ENCODE data around the gene AK4. TPM values are rescaled to one million over a fixed set of nuclear protein-coding genes. Genes with fewer than 3 reads are reported as not detected.

Gene AK4
- total RNA-seq, 6 donors from 2014 or later = 0.44 to 7.0 (median 3.6) TPM

DNA sequence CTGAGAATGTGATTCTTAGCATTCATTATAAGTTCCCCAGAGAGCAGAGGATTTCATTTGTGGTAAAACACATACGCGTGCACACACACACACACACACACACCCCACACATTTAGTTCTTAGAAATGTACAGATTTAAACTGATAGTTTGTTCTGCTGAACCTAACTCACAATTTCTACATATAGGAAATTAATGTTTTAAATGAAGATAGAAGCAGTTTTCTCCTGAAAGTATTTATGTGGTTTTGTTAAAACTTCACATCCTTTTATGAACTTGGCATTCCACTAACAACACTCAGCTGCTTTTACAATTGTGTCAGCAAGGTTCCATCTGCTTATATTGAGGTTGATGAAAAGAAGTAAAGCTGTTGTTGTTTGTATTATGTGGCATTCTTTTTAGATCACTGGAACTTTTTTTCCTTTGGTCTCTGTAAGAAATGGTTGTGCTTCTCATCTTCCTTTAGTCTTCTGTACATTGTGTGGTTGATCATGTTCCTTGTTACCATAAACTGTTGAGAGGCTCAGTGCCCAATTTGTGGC, 41.6 kb downstream of the AK4 start:
- TF ChIP-seq POLR2A (IDR thresholded peaks at IDR 0.05) (no peak), POLR2AphosphoS5 (IDR thresholded peaks at IDR 0.05) (no peak), EP300 (IDR thresholded peaks at IDR 0.05) (no peak)
- TF ChIP-seq, protein P1, sequence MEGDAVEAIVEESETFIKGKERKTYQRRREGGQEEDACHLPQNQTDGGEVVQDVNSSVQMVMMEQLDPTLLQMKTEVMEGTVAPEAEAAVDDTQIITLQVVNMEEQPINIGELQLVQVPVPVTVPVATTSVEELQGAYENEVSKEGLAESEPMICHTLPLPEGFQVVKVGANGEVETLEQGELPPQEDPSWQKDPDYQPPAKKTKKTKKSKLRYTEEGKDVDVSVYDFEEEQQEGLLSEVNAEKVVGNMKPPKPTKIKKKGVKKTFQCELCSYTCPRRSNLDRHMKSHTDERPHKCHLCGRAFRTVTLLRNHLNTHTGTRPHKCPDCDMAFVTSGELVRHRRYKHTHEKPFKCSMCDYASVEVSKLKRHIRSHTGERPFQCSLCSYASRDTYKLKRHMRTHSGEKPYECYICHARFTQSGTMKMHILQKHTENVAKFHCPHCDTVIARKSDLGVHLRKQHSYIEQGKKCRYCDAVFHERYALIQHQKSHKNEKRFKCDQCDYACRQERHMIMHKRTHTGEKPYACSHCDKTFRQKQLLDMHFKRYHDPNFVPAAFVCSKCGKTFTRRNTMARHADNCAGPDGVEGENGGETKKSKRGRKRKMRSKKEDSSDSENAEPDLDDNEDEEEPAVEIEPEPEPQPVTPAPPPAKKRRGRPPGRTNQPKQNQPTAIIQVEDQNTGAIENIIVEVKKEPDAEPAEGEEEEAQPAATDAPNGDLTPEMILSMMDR (IDR thresholded peaks at IDR 0.05) = no peak
- DNase-seq (no peak), ATAC-seq (ENCODE audit: low FRiP score in 2 of 2) (no peak)
- 75 to 89% methylated on average over 2 of the region's 2 CpGs for WGBS, 2 donors
- Histone ChIP-seq H3K4me3 (no peak overlapping the region), H3K36me3 (no peaks in the 10 kb centered on the region), H3K27me3 (no peaks in the 10 kb centered on the region), H3K27ac (no peak overlapping the region), H3K9me3 (no peaks in the 10 kb centered on the region), H3K4me1 (no peaks in the 10 kb centered on the region)

DNA sequence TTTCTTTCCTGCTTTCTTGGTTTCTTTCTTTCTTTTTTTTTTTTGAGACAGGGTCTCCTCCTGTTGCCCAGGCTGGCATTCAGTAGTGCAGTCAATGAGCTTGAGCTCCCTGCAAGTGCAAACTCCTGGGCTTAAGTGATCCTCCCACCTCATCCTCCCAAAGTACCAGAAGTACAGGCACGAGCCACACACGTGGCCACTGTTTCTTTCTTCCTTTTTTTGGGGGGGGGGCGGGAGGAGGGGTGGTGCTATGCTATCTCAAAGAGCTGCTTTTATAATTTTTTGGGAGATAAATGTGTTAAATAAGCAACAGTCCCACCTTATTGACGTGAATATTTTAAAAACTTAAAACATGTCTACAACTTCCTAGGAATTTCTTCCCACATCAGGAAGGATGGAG, 42.2 kb downstream of the AK4 start:
- no peaks in the 10 kb centered on the region for H3K9me3 ChIP-seq

DNA sequence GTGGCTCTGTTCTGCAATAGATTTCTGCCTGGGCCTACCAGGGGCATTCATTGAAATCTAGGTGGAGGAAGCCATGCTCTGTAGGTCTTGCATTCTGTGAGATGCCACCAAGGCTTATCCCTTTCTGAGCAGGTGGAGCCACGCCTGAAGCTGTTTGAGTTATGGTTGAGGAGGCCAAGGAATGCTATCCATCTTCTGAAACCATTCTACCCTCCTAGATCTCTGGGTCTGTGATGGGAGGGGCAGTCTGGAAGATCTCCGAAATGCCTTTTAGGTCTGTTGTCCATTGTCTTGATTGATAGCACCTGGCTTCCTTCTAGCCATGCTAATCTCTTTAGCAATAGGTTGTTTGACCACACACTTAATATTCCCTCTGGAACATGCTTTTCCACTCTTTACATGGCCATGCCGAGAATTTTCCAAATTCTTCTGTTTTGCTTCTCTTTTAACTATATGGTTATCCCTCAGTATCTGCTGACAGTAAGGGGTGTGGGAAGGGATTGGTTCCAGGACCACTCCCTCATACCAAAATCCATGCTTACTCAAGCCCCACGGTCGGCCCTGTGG, 45.2 kb downstream of the AK4 start:
- 87 to 94% methylated on average over 5 of the region's 5 CpGs for WGBS, 2 donors
- no peak for TF ChIP-seq POLR2AphosphoS5 (IDR thresholded peaks at IDR 0.05)
- TF ChIP-seq EP300 (IDR thresholded peaks at IDR 0.05) = no peak
- TF ChIP-seq, protein P1 (IDR thresholded peaks at IDR 0.05) = no peak
- no peak for TF ChIP-seq POLR2A (IDR thresholded peaks at IDR 0.05)

More for the DNA sequence above, 42.2 kb downstream of the AK4 start:
- DNase-seq = no peak
- Histone ChIP-seq H3K36me3 (no peaks in the 10 kb centered on the region), H3K27me3 (no peaks in the 10 kb centered on the region), H3K4me1 (peaks cover 0 to 2% (median 0%) of the 10 kb centered on the region in 4 donors), H3K27ac (no peak overlapping the region), H3K4me3 (no peak overlapping the region)
- ATAC-seq (ENCODE audit: low FRiP score in 2 of 2) = no peak
- 51 to 63% methylated on average over 4 of the region's 4 CpGs for WGBS, 2 donors
- no peak for TF ChIP-seq POLR2A (IDR thresholded peaks at IDR 0.05)
- TF ChIP-seq, protein P1 (IDR thresholded peaks at IDR 0.05) = no peak

DNA sequence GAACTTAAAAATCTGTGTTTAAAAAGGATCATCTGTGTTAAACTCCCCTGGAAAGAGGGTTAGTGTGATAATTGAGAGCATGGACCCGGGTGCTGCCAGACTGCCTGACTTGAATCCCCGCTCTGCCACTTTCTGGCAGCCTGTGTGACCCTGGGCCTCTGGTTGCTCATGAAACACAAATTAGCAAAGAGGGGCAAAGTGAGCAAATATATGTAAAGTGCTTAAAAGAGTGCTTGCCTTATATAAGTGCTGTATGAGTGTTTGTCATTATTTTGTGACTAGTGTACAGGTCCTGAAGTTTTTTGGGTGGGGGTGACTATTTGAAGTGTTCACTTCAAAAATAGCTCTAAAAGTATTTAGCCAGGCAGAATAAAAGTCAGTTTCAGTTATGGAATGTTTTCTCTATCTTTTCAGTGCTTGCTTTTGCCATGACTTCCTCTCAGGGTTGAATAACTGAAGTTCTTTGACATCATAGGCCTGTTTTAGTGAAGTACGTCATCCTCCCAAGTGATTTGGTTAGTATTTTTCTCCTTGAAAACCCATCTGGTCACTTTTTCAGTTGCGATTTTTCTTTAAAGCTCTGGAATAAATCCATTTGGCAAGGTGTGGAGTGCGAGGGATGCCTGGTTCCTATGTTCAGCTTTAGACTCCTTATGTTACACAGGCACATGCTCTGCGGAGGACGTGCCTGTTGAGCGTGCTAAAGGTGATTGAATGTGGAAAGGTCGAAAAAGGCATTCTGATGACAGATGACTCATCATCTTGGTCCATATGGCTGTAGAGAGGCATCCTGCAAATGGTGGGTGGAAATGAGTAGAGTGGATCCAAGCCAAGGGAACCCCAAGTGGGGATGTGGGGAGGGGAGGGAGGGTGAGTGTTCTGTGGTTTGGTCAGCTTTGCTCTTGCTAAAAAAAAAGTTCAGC, 47.8 kb downstream of the AK4 start:
- ATAC-seq (ENCODE audit: low FRiP score in 2 of 2) = peak in 1 of 2 donors; percentile 83
- Histone ChIP-seq H3K4me1 (peaks cover 0 to 9% (median 0%) of the 10 kb centered on the region in 4 donors), H3K9me3 (no peaks in the 10 kb centered on the region), H3K4me3 (no peak overlapping the region), H3K36me3 (no peaks in the 10 kb centered on the region), H3K27me3 (no peaks in the 10 kb centered on the region), H3K27ac (no peak overlapping the region)
- 68 to 86% methylated on average over 9 of the region's 9 CpGs for WGBS, 2 donors
- DNase-seq = no peak
- TF ChIP-seq, protein P1 (IDR thresholded peaks at IDR 0.05) = no peak
- no peak for TF ChIP-seq POLR2A (IDR thresholded peaks at IDR 0.05)
- TF ChIP-seq EP300 (IDR thresholded peaks at IDR 0.05) = no peak
- TF ChIP-seq POLR2AphosphoS5 (IDR thresholded peaks at IDR 0.05) = no peak

More for the DNA sequence above, 45.2 kb downstream of the AK4 start:
- Histone ChIP-seq H3K9me3 (no peaks in the 10 kb centered on the region), H3K36me3 (no peaks in the 10 kb centered on the region), H3K4me1 (peaks cover 0 to 9% (median 0%) of the 10 kb centered on the region in 4 donors), H3K27ac (no peak overlapping the region), H3K4me3 (no peak overlapping the region), H3K27me3 (no peaks in the 10 kb centered on the region)
- ATAC-seq (ENCODE audit: low FRiP score in 2 of 2) = peak in 1 of 2 donors; percentile 26
- DNase-seq = no peak

All from upper lobe of left lung (tissue), 6 donors.